NCI-H187 (cell line): ENCODE results near the gene AURKB.
"Not testable (repeated sequence)": the region's sequence is repeated elsewhere in the genome, so short reads cannot be mapped to it uniquely, and the experiment has no call there.

Source experiments
- DNase-seq, 2 experiments: peaks; one replicate each; lab custom pipeline; 2025; lab: John Stamatoyannopoulos, UW

The AURKB gene

DNA sequence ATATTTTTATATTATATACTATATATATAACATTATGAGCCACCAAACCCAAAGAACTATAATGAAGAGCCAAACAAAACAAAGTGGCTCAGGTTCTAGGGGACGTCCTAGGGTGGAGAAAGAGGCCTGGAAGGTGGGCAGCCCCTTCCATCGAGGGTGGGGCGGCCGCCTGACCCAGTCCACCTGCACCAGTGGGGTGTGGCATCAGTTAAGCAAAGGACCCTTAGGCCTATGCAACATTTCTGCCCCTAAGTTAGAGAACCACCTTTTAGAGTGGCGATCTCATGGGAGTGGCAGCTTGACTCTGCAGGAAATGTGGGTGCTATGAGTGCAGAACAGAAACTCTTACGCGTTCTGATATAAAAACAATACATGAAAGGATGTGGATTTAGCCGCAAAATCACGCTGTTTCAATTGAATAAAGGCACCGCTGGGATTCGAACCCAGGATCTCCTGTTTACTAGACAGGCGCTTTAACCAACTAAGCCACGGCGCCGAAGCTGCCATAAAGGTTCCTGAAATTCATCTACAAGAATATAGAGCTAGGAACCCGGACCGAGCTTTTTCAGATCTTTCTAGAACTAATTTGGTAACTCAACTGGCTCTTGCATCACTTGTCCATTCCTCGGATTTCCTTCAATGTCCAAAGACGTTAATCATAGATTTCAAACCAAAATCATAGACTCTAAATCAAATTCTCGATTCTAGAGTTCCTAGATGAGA, 15.6 kb upstream of the AURKB start:
- peak in 1 of 2 experiments; percentile 7 for DNase-seq

DNA sequence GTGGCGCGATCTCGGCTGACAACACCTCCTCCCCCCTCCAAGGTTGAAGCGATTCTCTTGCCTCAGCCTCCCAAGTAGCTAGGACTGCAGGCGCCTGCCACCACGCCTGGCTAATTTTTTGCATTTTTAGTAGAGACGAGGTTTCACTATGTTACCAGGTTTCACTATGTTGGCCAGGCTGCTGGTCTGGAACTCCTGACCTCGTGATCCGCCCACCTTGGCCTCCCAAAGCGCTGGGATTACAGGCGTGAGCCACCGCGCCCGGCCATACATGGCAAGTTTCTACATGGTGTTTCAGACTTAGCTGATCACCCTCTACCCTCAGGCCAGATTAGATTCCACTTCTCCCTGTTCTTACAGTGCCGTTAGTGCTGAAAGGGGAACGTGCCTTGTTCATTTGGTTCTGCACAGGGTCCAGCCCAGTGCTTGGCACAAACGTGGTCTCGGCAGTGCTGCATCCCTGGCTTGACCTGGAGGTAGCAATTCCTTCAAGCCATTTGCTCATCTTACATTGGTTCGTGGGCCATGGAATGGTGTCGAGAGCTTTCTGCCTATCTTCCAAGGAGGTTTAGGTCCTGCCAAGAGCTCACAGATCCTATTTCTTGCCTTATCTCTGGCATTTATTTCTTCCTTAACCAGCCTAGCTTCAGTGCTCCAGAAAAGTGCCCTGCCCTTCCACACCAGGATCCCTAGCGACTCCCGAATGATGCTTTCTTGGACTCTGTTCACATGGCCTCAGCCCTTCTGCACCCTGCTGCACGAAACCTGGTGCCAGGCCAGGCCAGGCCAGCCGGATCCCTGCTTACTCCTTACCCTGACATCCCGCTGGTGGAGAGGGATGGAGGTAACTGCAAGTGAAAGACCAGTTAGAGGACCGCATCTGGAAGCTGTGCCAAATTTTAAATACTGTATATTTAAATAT, 14.8 kb upstream of the AURKB start:
- DNase-seq = no peak

DNA sequence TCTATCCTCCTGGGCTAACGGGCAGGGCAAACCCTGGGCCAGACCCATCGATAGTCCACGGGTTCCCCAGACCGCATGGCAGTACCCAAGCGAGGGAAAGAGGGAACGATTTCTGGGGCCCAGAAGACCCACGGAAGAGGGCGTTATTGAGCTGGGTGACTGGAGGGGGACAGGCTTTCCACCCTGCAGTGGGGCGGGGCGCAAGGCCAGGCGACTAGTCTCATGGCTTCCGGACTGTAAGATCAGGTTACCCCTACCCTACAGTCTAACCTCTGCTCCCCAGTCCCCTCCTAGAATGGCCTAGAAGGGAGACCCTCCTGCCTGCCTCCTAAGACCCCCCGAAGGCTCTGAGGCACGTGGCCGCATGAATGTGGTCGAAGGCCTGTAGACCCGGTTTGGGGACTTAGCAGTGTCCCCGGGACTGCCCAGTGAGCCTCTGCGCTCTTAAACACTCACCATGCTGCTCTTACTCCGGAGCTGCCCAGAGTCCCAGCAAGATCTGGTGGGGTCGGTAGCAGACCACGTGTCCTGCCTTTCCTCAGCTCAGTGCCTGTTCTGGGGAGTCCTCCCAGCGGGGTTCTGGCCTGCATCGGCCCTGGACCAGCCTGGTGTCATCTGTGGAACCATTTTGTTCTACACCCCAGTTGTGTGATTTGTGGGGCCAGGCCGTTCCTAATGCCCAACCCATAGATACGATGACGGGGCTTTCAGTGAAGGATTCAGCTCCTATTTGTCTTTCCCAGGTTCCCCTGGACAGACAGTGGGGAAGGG, 13.2 kb upstream of the AURKB start:
- peak in 1 of 2 experiments; percentile 7 for DNase-seq

DNA sequence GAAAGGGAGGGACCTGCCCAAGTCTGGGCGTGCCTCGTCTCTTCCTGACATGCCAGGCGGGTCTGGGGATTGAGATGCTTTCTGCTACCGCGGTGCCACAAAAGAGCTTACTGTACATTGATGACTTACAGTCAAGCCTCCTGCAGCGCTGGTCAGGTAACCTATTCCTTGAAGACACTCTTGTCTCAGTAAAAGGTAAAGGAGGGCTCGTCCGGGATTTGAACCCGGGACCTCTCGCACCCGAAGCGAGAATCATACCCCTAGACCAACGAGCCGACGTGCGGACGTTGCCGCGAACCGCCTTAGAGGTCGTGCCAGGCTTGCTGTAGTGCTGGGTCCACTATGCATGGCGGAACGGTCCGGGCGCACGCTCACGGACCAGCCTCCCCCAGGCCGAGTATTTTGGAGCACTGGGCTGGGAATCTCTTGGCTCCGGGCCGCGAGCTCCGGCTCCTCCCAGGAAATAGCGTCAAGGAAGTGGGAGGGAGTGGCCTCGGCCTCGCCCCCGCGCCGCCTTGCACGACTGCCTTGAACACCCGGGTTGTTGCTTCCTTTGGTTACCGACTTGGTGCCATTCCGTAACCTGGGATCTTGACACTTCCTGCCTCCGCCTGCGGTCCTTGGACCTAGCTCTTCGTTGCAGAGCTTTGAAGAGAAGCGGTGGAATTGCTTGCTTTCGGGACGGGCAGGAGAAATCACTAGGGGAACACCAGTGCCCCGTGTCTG, 12.4 kb upstream of the AURKB start:
- DNase-seq = peak; percentile 34 to 84

DNA sequence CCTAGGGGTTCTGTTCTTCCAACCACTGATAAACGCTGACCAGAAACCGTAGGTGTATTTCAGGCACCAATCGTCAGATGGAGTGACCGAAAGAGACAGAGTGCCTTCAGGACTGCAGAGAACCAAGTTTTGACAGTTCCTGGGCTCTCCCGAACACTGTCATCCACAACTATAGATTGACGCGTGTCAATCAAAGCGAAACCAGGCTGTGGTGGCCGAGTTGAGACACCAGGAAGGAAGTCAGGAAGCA, 11.9 kb upstream of the AURKB start:
- DNase-seq = no peak

DNA sequence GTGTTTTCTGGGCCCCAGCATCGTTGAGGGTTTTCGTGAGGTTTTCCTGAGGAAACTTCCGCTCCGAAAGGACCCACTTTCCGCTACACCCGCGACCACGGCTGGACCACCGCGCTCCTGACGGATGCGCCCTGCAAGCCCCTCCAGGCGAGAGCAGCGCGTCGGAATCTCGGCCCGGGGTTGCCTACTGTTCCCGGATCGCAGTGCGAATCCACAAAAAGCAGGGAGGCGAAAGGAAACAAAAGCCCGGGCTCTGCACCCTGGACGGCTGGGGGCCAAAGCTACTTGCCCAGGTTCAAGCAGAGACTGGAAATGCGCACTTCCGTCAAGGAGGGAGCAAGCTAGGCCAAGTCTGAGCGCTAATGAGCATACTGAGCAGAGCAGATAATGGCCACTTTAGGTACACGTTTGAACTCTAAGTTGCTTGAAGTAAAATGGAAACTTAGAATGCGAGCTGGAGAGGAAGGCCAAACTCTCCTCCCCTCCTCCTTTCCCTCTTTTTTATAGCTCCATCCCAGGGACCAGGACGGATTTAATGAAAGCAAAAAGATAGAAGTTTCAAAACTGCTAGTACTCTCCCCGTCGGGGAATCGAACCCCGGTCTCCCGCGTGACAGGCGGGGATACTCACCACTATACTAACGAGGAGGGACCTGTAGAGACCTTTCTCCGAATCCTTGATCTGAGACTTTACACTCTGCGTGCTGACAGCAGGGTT, 11.4 kb upstream of the AURKB start:
- peak; percentile 50 to 83 for DNase-seq

DNA sequence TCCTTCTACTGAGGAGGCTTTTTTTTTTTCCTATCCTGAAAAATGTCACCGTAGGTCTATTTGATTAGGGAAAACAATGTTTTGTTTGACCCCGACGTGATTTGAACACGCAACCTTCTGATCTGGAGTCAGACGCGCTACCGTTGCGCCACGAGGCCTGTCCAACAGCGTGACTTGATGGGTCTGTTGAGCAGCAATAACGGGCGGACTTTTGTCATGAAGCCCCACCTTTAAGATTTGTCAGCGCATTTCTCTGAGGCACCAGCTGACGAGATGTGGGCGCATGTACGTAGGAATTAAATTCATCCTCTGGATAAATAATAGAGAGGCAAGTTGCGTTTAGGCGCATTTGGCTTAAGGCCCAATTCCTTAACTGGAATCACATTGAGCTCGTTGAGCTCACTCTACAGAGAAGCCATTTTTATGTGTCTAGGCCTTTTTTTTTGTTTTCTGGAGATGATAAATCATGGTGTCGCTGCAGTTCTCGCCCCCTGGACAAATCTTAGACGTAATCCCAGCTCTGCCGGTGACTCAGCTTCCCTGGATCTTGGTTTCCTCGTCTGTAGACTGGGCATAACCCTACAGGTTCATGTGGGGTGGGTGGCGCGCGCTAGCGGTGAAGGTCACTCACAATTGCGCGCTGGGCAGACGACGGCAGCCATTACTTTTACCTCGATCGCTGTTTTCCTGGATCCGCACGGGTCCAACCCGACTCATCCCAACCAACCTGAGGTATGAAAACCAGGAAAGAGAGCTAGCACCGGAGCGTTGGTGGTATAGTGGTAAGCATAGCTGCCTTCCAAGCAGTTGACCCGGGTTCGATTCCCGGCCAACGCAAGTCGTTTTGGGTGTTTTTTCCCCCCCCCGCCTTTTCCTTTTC, 10.6 kb upstream of the AURKB start:
- peak; percentile 51 to 82 for DNase-seq

DNA sequence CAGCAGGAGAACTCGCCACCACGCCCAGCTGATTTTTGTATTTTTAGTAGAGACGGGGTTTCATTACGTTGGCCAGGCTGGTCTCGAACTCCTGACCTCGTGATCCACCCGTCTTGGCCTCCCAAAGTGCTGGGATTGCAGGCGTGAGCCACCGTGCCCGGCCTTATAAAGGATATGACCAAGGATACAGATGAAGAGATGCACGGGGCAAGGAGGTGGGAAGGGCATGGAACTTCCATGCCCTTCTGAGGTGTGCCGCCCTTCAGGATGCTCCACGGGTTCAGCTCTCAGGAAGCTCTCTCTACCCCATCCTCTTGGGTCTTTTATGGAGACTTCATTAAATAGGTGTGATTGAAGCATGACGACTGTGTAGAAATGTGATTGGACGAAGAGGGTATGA, 3.6 kb upstream of the AURKB start:
- not testable (repeated sequence) for DNase-seq

DNA sequence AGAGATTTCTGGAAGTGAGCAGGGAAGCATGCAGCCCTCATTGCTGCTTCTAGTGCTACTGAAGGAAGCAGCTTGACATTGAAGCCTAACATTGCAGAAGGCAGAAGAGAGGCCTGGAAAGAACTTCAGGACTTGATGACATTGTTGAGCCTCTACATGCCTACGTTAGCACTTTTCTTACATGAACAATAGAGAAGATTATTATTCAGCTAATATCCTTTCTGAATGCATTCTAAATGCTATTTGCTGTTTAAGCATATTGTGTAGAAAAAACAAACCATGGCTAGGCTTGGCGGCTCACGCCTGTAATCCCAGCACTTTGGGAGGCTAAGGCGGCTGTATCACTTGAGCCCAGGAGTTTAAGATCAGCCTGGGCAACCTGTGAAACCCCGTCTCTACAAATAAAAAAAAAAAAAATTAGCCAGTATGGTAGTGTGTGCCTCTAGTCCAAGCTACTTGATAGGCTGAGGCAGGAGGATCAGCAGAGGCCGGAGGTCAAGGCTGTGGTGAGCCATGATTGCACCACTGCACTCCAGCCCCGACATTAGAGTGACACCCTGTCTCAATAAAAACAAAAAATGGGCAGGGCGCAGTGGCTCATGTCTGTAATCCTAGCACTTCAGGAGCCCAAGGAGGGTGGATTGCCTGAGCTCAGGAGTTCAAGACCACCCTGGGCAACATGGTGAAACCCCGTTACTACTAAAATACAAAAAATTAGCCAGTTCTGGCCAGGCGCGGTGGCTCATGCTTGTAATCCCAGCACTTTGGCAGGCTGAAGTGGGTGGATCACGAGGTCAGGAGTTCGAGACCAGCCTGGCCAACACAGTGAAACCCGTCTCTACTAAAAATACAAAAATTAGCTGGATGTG, 2.2 kb upstream of the AURKB start:
- DNase-seq = no peak

DNA sequence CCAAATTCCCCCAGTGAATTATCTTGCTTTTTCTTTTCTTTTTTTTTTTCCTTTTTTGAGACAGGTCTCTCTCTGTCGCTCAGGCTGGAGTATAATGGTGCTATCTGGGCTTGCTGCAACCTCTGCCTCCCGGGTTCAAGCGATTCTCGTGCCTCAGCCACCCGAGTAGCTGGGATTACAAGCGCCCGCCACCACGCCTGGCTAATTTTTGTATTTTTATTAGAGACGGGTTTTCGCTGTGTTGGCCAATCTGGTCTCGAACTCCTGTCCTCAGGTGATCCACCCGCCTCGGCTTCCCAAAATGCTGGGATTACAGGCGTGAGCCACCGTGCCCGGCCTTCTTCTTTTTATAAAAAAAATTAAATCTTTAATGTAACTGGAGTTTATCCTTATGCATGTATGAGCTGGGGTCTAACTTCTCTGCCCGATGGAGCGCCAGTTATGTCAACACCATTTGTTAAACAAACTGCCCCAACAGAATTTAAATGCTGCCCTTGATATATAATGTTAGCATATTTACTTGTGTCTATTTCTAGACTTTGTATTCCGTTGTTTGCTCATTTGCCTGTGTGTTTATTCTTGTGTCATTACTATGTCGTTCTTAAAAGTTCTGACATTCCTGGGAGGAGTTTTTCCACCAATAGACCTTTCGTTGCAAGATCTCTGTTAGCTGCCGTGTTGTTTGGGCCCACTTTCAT, 535 bp upstream of the AURKB start:
- no peak for DNase-seq

DNA sequence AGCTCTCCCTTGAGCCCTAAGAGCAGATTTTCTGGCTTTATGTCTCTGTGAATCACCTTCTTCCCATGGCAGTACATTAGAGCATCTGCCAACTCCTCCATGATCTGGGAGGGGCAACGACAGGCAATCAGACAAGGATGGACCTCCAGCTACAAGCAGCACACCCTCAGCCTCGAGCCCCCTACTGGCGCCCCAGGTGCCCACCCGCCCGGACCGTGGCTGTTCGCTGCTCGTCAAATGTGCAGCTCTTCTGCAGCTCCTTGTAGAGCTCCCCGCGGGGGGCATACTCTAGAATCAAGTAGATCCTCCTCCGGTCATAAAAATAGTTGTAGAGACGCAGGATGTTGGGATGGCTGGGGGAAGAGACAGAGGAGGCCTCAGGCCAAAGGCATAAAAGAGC, 3.8 kb downstream of the AURKB start:
- no peak for DNase-seq

DNA sequence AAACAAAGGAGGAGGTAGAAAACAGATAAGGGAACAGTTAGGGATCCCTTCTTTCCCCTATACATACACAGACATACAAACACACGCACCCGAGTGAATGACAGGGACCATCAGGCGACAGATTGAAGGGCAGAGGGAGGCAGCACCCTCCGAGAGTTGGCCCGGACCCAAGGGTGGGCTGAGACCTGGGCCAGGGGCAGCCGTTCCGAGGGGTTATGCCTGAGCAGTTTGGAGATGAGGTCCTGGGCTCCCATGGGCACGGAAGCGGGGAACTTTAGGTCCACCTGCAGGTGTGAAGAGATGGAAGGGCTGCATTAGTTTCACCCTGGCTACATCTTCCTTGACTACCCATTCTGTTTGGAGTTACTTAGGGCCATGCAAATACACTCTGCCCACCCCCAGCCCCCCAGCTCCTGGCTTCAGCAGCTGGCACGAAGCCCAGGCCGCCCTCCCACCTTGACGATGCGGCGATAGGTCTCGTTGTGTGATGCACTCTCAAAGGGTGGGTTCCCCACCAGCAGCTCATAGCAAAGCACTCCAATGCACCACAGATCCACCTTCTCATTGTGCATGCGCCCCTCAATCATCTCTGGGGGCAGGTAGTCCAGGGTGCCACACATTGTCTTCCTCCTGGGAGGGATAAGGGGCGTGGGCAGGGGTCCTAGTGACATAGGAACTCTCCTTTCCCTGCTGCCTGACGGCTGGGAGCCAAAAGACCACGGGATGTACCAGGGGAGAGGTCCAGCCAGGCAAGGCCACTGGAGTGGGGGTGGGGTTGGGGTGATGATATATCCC, 5.4 kb downstream of the AURKB start:
- no peak for DNase-seq

DNA sequence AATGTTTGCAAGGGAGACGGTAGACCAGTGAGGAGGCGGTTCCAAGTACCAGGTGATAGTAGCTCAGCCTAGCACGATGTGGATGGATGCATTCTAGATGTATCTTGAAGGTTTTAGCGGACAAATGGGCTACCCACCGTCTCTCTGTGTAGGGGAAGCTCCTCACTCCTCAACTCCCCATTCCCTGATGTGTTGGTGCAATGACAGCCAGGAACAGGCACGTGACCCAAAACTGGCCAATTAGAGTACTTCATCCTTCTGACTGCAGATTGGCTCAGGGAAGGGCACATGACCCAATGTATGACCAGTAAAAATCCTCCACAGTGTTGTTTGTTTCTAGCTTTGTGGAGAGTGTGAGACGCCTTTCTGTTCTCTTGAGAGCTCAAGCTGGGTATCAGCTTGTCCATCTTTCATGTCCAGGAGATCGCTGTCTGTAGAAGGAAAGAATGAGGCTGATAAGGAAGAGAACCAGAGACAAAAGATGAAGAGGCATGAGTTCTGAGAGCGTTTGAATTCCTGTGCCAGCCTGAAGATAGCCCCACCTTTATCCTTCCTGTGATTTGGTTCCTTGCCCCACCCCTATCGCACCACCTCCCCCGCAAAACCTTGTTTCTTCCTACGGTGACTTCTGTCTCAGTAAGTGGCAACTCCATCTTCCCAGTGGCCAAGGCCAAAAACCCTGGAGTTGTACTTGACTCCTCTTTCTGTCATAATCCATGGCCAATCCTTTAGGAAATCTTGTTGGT, 18.1 kb downstream of the AURKB start:
- peak; percentile 27 to 57 for DNase-seq

DNA sequence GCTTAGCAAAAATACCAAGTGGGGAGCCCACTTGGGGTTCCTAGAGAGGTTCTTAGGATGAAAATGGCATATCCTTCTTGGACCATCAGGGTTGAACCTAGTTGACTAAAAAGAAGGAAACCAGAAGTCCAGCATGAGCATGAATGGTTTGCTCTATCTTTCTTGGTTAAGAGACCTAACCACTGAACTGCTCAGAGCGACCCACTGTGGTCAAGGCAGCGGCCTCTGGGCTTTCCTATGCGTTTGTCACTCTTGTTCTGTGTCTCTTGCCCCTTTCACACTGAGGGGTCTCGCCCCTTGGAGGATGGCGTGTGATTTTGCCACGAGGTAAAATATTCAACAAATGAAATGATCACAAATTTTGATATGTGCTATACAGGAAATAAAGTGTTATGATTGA, 19.9 kb downstream of the AURKB start:
- DNase-seq = no peak

DNA sequence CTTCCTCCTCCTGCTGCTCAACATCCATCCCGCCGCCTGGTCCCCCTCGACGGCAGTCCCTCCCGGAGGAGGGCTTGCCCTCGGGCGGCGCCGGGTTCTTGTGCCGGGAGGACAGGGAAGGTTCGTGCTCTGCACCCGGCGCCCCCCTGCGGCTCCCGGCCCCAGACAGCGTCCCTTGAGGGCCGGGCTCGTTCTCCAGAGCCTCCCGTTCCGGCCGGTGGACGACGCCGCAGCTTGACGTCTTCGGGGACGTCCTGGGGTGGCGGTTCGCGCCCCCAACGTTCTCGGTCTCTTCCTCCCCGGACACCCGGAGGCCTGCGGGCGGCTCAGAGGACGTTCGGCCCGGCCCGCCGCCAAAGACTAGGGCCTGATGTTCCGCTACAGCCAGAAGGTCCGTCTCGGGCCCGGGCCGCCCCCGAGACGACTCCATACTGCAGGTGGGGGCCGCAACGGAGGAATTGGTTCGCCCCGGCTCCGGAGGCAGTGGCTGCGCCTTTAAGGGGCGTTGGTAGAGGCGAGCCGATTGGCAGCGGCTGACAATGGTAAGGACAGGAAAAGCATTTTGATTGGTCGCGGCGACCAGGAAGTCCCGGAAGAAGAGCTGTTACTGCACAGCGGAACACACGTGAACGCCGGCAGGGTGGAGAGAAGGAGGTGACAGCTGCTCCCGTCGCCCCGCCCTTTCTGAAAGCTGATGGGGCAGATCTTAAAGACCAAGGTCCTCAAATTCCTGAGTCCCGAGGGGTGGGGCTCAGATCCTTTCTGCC, 20.5 kb downstream of the AURKB start, which contains the start of gene BORCS6:
BORCS6 (minus strand) TSS at position 470 of the 767 bp plus-strand sequence; CDS start at position 430, 40 bp downstream.
- peak; percentile 64 to 87 for DNase-seq

DNA sequence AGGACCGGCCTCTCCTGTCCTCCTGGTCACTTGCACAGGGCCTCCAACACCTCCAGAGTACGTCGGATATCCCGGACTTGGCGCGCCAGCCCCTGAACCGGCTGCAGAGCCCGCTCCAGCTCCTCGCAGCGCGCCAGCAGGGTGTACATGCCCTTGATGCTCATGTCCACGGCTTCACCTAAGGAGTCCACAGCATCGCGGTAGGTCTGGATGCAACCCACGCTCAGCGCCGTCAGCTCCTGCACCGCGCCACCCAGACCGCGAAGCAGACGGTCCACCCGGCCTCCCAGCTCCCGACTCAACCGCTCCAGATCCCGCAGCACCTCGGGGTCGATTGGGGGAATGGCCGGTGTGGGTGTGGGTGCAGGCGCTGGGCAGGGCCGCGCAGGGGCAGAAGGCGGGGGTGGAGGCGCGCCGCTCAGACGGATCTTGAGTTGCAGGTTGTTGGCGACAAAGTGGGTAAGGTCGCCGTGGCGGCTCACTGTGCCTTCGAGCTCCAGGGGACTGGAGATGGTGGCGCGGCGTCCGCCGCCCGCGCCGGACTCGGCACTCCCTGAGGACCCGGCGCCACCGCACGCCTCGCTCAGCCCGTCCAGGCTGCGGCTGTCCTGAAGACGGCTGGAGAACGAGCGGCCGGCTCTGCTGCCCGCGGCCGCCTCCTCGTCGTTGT, 21.2 kb downstream of the AURKB start:
- DNase-seq = no peak
